ENCODE data around the gene BTNL2. TPM values are rescaled to one million over a fixed set of nuclear protein-coding genes. Genes with fewer than 3 reads are reported as not detected.

BTNL2 gene, protein sequence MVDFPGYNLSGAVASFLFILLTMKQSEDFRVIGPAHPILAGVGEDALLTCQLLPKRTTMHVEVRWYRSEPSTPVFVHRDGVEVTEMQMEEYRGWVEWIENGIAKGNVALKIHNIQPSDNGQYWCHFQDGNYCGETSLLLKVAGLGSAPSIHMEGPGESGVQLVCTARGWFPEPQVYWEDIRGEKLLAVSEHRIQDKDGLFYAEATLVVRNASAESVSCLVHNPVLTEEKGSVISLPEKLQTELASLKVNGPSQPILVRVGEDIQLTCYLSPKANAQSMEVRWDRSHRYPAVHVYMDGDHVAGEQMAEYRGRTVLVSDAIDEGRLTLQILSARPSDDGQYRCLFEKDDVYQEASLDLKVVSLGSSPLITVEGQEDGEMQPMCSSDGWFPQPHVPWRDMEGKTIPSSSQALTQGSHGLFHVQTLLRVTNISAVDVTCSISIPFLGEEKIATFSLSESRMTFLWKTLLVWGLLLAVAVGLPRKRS
- total RNA-seq = not detected in 2 replicates

DNA sequence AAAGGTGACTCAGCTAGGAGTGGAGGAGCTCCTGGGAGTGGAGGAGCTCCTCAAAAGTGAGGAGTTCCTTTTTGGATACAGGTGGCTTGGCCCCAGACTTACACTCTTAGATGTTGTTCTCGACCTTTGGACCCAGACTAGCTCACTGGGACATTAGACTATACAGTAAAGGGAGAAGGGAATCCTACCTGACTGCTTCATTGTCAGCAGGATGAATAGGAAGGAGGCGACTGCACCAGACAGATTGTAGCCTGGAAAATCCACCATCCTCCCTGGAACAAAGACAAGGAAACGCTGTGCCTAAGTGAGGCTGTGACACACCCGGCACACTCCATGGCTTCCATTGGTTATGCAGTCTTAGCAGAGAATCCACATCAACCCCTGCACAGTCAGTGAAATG is at the start of gene BTNL2:
Gene BTNL2 (minus strand): TSS at position 325 of the 400 bp plus-strand sequence. CDS start 58 bp downstream, at position 267.
- no peaks in the 10 kb centered on the region for H3K36me3 ChIP-seq (ENCODE audit: control insufficient read depth, insufficient read depth, low read length)
- no peak for DNase-seq (ENCODE audit: low read depth)
- H3K4me3 ChIP-seq (ENCODE audit: low read depth, low read length) = no peak within 1 kb of the TSS
- peaks cover 27% of the 10 kb centered on the region for H3K27me3 ChIP-seq (ENCODE audit: control insufficient read depth, insufficient read depth, low read length)
- TF ChIP-seq, protein P1, sequence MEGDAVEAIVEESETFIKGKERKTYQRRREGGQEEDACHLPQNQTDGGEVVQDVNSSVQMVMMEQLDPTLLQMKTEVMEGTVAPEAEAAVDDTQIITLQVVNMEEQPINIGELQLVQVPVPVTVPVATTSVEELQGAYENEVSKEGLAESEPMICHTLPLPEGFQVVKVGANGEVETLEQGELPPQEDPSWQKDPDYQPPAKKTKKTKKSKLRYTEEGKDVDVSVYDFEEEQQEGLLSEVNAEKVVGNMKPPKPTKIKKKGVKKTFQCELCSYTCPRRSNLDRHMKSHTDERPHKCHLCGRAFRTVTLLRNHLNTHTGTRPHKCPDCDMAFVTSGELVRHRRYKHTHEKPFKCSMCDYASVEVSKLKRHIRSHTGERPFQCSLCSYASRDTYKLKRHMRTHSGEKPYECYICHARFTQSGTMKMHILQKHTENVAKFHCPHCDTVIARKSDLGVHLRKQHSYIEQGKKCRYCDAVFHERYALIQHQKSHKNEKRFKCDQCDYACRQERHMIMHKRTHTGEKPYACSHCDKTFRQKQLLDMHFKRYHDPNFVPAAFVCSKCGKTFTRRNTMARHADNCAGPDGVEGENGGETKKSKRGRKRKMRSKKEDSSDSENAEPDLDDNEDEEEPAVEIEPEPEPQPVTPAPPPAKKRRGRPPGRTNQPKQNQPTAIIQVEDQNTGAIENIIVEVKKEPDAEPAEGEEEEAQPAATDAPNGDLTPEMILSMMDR (IDR thresholded peaks at IDR 0.05; ENCODE audit: insufficient read depth, low read length, poor library complexity, severe bottlenecking) = no peak

DNA sequence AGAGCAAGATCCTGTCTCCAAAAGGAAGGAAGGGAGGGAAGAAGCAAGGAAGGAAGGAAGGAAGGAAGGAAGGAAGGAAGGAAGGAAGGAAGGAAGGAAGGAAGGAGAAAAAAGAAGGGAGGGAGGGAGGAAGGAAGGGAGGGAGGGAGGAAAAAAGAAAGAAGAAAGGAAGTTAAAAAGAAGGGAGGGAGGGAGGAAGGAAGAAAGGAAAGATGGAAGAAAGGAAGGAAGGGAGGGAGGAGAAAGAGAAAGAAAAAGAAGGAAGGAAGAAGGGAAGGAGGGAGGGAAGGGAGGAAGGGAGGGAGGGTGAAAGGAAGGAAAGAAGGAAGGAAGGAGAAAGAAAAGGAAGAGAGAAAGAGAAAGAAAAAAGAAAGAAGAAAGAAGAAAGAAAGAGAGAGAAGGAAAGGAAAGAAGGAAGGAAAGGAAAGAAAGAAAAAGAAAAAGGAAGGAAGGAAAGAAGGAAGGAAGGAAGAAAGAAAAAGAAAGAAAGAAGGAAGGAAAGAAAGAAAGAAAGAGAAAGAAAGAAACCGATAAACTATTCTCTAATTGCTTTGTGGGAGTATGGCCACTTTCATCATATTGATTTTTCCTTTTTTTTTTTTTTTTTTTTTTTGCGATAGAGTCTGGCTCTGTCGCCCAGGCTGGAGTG is 42.2 kb upstream of the BTNL2 start:
- no peak overlapping the region for H3K4me3 ChIP-seq (ENCODE audit: low read depth, low read length)
- H3K36me3 ChIP-seq (ENCODE audit: control insufficient read depth, insufficient read depth, low read length) = no peaks in the 10 kb centered on the region
- DNase-seq (ENCODE audit: low read depth) = no peak
- TF ChIP-seq, protein P1 (IDR thresholded peaks at IDR 0.05; ENCODE audit: insufficient read depth, low read length, poor library complexity, severe bottlenecking) = no peak
- H3K27me3 ChIP-seq (ENCODE audit: control insufficient read depth, insufficient read depth, low read length) = no peaks in the 10 kb centered on the region

DNA sequence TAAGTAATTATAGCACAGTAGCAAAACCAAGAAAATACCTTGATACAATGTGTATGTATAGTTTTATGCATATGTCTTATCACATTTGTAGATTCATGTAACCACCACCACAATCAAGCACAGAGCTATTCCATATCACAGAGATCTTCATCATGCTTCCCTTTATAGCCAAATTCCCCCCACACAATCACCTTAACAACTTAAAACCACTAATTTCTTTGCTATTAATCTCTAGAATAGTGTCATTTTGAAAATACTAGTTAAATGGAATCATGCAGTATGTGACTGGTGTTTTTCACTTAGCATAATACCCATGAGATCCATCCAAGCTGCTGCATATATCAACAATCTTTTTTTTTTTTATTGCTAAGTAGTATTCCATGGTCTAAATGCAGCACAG is 41.0 kb upstream of the BTNL2 start:
- Histone ChIP-seq H3K27me3 (ENCODE audit: control insufficient read depth, insufficient read depth, low read length) (no peaks in the 10 kb centered on the region), H3K4me3 (ENCODE audit: low read depth, low read length) (no peak overlapping the region), H3K36me3 (ENCODE audit: control insufficient read depth, insufficient read depth, low read length) (no peaks in the 10 kb centered on the region)
- DNase-seq (ENCODE audit: low read depth) = no peak
- TF ChIP-seq, protein P1 (IDR thresholded peaks at IDR 0.05; ENCODE audit: insufficient read depth, low read length, poor library complexity, severe bottlenecking) = no peak

DNA sequence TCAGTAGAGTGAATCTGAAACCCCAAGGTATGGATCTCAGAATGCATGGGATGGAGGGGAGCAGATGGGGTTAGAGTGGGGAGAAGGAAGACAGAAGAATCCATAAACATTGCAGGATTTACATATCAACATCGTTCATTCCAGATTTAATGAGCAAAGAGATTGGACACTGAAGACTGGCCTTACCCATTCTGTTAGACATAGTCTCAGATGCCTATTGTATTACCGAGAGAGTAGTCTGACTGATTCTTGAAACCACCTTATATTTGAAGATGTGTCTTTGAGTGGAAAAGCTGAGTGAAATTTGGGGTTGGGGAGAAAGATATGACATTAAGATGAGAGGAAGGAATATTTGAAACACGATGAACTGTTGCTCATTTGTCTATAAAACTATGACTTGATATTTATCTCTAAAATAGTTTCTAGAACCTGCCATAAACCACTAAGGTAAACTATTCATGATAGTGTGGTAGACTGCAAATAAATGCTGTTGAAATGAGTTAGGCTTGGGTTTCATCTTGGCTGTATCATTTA is 38.4 kb upstream of the BTNL2 start:
- no peaks in the 10 kb centered on the region for H3K27me3 ChIP-seq (ENCODE audit: control insufficient read depth, insufficient read depth, low read length)
- no peak overlapping the region for H3K4me3 ChIP-seq (ENCODE audit: low read depth, low read length)
- no peaks in the 10 kb centered on the region for H3K36me3 ChIP-seq (ENCODE audit: control insufficient read depth, insufficient read depth, low read length)
- TF ChIP-seq, protein P1 (IDR thresholded peaks at IDR 0.05; ENCODE audit: insufficient read depth, low read length, poor library complexity, severe bottlenecking) = no peak
- no peak for DNase-seq (ENCODE audit: low read depth)

DNA sequence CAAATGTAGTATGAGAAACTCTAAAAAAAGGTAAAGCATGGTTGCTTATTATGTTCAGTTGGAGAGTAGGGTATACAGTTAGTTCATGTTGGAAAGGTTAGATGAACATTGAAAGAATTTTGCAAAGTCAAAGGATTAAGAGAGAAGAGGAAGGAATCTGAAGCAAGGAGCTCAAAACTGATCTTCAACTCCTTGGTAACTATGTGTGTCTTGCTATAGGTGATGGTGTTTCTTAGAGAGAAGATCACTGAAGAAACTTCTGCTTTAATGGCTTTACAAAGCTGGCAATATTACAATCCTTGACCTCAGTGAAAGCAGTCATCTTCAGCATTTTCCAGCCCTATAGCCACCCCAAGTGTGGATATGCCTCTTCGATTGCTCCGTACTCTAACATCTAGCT is 37.5 kb upstream of the BTNL2 start:
- Histone ChIP-seq H3K4me3 (ENCODE audit: low read depth, low read length) (no peak overlapping the region), H3K36me3 (ENCODE audit: control insufficient read depth, insufficient read depth, low read length) (no peaks in the 10 kb centered on the region), H3K27me3 (ENCODE audit: control insufficient read depth, insufficient read depth, low read length) (no peaks in the 10 kb centered on the region)
- TF ChIP-seq, protein P1 (IDR thresholded peaks at IDR 0.05; ENCODE audit: insufficient read depth, low read length, poor library complexity, severe bottlenecking) = no peak
- DNase-seq (ENCODE audit: low read depth) = no peak
